ENCODE data around the gene NADK2.

- no peak for TF ChIP-seq ZBTB7A (tag by site-specific recombination; IDR thresholded peaks at IDR 0.05; ENCODE audit: low read depth)
- no peak for TF ChIP-seq ZBTB8A (tag by site-specific recombination; IDR thresholded peaks at IDR 0.05)
- TF ChIP-seq TCF7L2 (IDR thresholded peaks at IDR 0.05; ENCODE audit: borderline replicate concordance, low read depth, low read length): no peak
- TF ChIP-seq CTCF (tag by site-specific recombination; IDR thresholded peaks at IDR 0.05): no peak
- no peak for TF ChIP-seq GLI4 (tag by site-specific recombination; IDR thresholded peaks at IDR 0.05)
- no peak for TF ChIP-seq ZNF514 (tag by site-specific recombination; IDR thresholded peaks at IDR 0.05)
- TF ChIP-seq PRDM1 (tag by site-specific recombination; IDR thresholded peaks at IDR 0.05): no peak
- no peak for TF ChIP-seq ZFP69B (tag by site-specific recombination; IDR thresholded peaks at IDR 0.05)
- no peak for TF ChIP-seq ZBTB20 (tag by site-specific recombination; IDR thresholded peaks at IDR 0.05)
Measured at GRCh38 chr5:36251218-36251617, 9.5 kb upstream of the NADK2 start.
